GM12892 (cell line): ENCODE data around the gene GPD1.

Experiments used
- DNase-seq: peaks from one replicate; pipeline ENCODE4 v3.0.0; 2011; ENCODE audit not compliant: insufficient read length
- FAIRE-seq: peaks from 2 replicates; lab custom pipeline; 2011; peaks lifted over from hg19 to GRCh38; lab: Jason Lieb, UNC
- POLR2A ChIP-seq: IDR thresholded peaks from 2 replicates; pipeline ENCODE4 v1.6.1; 2011; ENCODE audit warnings: low read depth, low read length, control low read depth
- POLR2AphosphoS5 ChIP-seq: IDR thresholded peaks from 2 replicates; pipeline ENCODE4 v1.6.1; 2011; ENCODE audit warnings: low read depth, low read length, control low read depth
- TAF1 ChIP-seq: IDR thresholded peaks from 2 replicates; pipeline ENCODE4 v1.6.1; 2011; ENCODE audit warnings: low read depth, mild to moderate bottlenecking, control low read depth, low read length, borderline replicate concordance

GPD1 gene

GRCh38 chr12:50112456-50113218, 8.8 kb downstream of the GPD1 start:
- no peak for DNase-seq

GRCh38 chr12:50117057-50117622, 13.3 kb downstream of the GPD1 start:
- FAIRE-seq, result no peak
- no peak for DNase-seq
- TF ChIP-seq POLR2A, result no peak
- TF ChIP-seq POLR2AphosphoS5, result no peak
- no peak for TF ChIP-seq TAF1

More at GRCh38 chr12:50112456-50113218, 8.8 kb downstream of the GPD1 start:
- TF ChIP-seq TAF1 (no peak), POLR2A (no peak), POLR2AphosphoS5 (no peak)
- peak; percentile 36 for FAIRE-seq

GRCh38 chr12:50119387-50119786, 15.6 kb downstream of the GPD1 start:
- DNase-seq (no peak), FAIRE-seq (no peak)
- TF ChIP-seq TAF1 (no peak), POLR2A (no peak), POLR2AphosphoS5 (no peak)

GRCh38 chr12:50120521-50120920, 16.7 kb downstream of the GPD1 start:
- no peak for TF ChIP-seq TAF1
- TF ChIP-seq POLR2AphosphoS5, result no peak
- no peak for TF ChIP-seq POLR2A
- FAIRE-seq (no peak), DNase-seq (no peak)

- FAIRE-seq (no peak), DNase-seq (no peak)
- TF ChIP-seq POLR2AphosphoS5 (no peak), POLR2A (no peak), TAF1 (no peak)
These were observed 17.1 kb downstream of the GPD1 start for GRCh38 chr12:50120953-50121352.

DNA sequence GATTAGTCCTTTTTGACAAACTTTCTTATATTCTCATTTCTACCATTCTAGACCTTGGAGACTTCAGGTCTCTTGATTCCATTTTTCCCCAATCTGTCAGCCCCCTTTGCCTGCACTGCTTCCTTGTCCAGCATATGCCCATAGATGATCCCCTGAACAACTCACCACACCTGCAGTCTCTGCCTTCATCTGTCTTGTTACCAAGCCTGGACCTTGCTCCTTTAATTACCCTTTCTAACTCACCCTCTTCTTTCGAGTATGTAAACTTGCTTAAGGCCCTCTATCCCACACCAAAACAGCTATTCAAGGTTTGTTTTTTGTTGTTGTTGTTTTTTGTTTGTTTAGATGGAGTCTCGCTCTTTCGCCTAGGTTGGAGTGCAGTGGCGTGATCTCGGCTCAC, 17.8 kb downstream of the GPD1 start:
- DNase-seq (no peak), FAIRE-seq (no peak)
- TF ChIP-seq POLR2AphosphoS5 (no peak), POLR2A (no peak), TAF1 (no peak)

GRCh38 chr12:50123203-50123602, 19.4 kb downstream of the GPD1 start:
- no peak for DNase-seq
- TF ChIP-seq TAF1 (no peak), POLR2AphosphoS5 (no peak), POLR2A (no peak)
- no peak for FAIRE-seq

DNA sequence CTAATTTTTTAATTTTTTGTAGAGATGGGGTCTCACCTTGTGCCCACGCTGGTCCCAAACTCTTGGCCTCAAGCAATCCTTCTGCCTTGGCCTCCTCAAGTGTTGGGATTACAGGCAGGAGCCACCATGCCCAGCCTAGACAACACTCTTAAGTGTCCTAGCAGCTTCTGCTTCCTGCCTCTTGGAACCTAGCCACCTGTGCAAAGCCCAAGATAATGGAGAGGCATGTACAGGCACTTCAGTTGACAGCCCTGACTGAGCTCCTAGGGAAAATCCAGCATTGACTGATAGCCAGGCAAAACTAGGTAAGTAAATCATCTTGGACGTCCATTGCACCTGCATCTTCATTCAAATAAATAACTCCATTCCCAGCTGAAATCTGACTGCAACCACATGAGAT, 23.7 kb downstream of the GPD1 start:
- DNase-seq (no peak), FAIRE-seq (no peak)
- TF ChIP-seq TAF1 (no peak), POLR2A (no peak), POLR2AphosphoS5 (no peak)

DNA sequence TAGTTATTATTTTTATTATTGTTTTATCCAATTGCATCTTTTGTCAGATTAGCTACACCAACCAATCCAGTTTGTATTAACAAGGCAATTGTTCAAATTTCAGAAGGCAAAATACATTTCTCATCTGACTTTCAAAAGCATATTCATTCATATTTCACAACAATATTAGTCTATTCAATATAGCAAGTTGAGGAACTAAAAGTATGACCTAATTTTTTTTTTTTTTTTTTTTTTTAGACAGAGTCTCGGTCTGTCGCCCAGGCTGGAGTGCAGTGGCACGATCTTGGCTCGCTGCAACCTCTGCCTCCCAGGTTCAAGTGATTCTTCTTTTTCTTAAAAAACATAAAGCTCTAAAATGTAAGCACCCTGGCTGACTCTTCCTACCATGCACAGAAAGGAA, 25.5 kb downstream of the GPD1 start:
- no peak for FAIRE-seq
- TF ChIP-seq POLR2A, result no peak

GRCh38 chr12:50132505-50133135, 28.8 kb downstream of the GPD1 start:
- TF ChIP-seq POLR2AphosphoS5, result no peak
- no peak for TF ChIP-seq POLR2A
- no peak for TF ChIP-seq TAF1
- DNase-seq (no peak), FAIRE-seq (no peak)

More for the DNA sequence above, 25.5 kb downstream of the GPD1 start:
- DNase-seq, result no peak

GRCh38 chr12:50142993-50143392, 39.2 kb downstream of the GPD1 start:
- FAIRE-seq (no peak), DNase-seq (no peak)
- no peak for TF ChIP-seq TAF1
- no peak for TF ChIP-seq POLR2AphosphoS5
- TF ChIP-seq POLR2A, result no peak
